AG09309 (cell line): ENCODE data around the gene TTC39B.

Source experiments
- DNase-seq: peaks from one replicate; pipeline ENCODE4 v3.0.0-alpha.2; 2010; ENCODE audit warnings: low read depth
- H3K4me3 ChIP-seq: 2 replicates; pipeline ENCODE4 v1.5.1; 2011; ENCODE audit warnings: mild to moderate bottlenecking, low read depth, low read length, moderate library complexity; ENCODE audit not compliant: control insufficient read depth
- TF ChIP-seq, protein P1 (sequence below): IDR thresholded peaks from 2 replicates; pipeline ENCODE4 v1.5.1; 2011; ENCODE audit warnings: mild to moderate bottlenecking, low read depth, low read length, inconsistent platforms; ENCODE audit not compliant: insufficient read depth, control insufficient read depth; ENCODE audit errors: missing control alignments

Gene TTC39B

GRCh38 chr9:15222313-15222712 is 84.7 kb downstream of the TTC39B start:
- H3K4me3 ChIP-seq: no peak overlapping the region
- DNase-seq: no peak
- TF ChIP-seq, protein P1, sequence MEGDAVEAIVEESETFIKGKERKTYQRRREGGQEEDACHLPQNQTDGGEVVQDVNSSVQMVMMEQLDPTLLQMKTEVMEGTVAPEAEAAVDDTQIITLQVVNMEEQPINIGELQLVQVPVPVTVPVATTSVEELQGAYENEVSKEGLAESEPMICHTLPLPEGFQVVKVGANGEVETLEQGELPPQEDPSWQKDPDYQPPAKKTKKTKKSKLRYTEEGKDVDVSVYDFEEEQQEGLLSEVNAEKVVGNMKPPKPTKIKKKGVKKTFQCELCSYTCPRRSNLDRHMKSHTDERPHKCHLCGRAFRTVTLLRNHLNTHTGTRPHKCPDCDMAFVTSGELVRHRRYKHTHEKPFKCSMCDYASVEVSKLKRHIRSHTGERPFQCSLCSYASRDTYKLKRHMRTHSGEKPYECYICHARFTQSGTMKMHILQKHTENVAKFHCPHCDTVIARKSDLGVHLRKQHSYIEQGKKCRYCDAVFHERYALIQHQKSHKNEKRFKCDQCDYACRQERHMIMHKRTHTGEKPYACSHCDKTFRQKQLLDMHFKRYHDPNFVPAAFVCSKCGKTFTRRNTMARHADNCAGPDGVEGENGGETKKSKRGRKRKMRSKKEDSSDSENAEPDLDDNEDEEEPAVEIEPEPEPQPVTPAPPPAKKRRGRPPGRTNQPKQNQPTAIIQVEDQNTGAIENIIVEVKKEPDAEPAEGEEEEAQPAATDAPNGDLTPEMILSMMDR: no peak

DNA sequence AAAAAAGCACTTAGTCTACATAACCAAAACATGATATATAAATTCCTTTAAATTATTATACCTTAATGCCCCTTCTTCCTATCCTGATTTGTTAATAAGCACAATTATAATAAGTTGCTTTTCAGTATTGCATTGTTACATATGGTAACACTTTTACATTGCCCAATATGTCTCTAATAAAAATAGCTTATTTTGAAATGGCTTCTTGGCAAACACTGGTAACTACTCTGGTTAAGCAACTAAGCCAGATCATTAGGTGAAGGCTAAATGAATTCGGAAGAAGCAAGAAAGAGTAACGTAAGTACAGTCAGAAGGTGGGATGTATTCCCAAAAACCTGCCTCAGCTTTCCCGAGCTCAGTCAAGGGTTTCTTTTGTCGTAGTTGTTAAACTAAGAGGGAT is 85.3 kb downstream of the TTC39B start:
- DNase-seq: peak; percentile 66
- H3K4me3 ChIP-seq: no peak overlapping the region
- TF ChIP-seq, protein P1: no peak

GRCh38 chr9:15220658-15221318 is 86.2 kb downstream of the TTC39B start:
- TF ChIP-seq, protein P1: no peak
- DNase-seq: peak; percentile 88
- H3K4me3 ChIP-seq: no peak overlapping the region

GRCh38 chr9:15219546-15219945 is 87.5 kb downstream of the TTC39B start:
- TF ChIP-seq, protein P1: no peak
- H3K4me3 ChIP-seq: no peak overlapping the region
- DNase-seq: no peak

- H3K4me3 ChIP-seq: no peak overlapping the region
- TF ChIP-seq, protein P1: no peak
- no peak for DNase-seq
Measured at GRCh38 chr9:15218994-15219393, 88.0 kb downstream of the TTC39B start.

GRCh38 chr9:15213249-15213648 is 93.8 kb downstream of the TTC39B start:
- H3K4me3 ChIP-seq: no peak overlapping the region
- TF ChIP-seq, protein P1: no peak
- no peak for DNase-seq
